T-helper 17 cell (primary cell): Measurements from ENCODE around the gene PCDHGA5. TPM values are rescaled to one million over a fixed set of nuclear protein-coding genes. Genes with fewer than 3 reads are reported as not detected.
"Not testable (repeated sequence)": the region's sequence is repeated elsewhere in the genome, so short reads cannot be mapped to it uniquely, and the experiment has no call there.

Experiments
- ATAC-seq: fragments of 150-1000 bp; cut with Tn5 transposase; 2 replicates; pipeline ENCODE4 v1.10.0; 2021; ENCODE audit warnings: mild to moderate bottlenecking, moderate library complexity
- DNase-seq, 3 donors: peaks; one replicate each; pipeline versions ENCODE4 v3.0.0 to v3.0.0-alpha.2; 2020 to 2021
- H3K9me3 ChIP-seq: one replicate; pipeline ENCODE4 v1.7.0; 2013; ENCODE audit warnings: low read length, mild to moderate bottlenecking; ENCODE audit not compliant: control insufficient read depth, poor library complexity, severe bottlenecking
- H3K27ac Mint-ChIP-seq: one replicate; pipeline ENCODE4 v1.8.0; 2022; ENCODE audit warnings: mild to moderate bottlenecking, moderate library complexity, mixed read lengths
- H3K27me3 Mint-ChIP-seq: one replicate; pipeline ENCODE4 v1.8.0; 2022; ENCODE audit warnings: mixed read lengths
- H3K36me3 Mint-ChIP-seq: one replicate; pipeline ENCODE4 v1.8.0; 2022; ENCODE audit warnings: low read depth, mixed read lengths
- H3K4me1 Mint-ChIP-seq: one replicate; pipeline ENCODE4 v1.8.0; 2022; ENCODE audit warnings: mild to moderate bottlenecking, mixed read lengths
- H3K4me3 Mint-ChIP-seq: one replicate; pipeline ENCODE4 v1.8.0; 2022; ENCODE audit warnings: mild to moderate bottlenecking, moderate library complexity, mixed read lengths
- total RNA-seq, 4 donors: library from RNA in 2 of 4; stranded (reverse) in 2 of 4; gene quantifications; one replicate each; pipeline ENCODE4 v1.2.3 and lab custom pipeline; 2022 to 2026

The PCDHGA5 gene
- total RNA-seq (under 1 TPM in 1 of 2 donors, not detected in 1; 0.16 TPM), total RNA-seq (lab: John Stamatoyannopoulos, UW) (0 to 0.38 reads per million in 2 donors)

DNA sequence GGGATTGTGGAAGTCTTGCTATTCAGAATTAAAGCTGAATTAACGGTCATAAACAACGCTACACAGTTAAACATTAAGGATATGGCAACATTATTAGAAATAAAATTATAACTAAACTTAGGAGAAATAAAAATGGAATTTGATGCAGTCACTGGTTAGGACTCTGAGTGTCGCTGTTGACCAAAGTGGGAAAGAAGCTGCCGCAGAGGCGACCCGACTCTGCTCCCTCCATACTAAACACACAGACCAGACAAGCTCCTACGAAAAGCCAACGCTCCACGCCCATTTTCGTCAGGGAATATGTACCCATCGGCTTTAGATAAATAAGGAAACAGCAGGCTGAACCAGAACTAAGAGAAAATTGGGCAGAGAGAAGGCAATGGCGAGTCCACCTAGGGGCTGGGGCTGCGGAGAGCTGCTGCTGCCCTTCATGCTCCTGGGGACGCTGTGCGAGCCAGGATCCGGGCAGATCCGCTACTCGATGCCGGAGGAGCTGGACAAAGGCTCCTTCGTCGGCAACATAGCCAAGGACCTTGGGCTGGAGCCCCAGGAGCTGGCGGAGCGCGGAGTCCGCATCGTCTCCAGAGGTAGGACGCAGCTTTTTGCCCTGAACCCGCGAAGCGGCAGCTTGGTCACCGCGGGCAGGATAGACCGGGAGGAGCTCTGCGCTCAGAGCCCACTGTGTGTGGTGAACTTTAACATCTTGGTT is at the start of gene PCDHGA5:
Gene PCDHGA5, plus strand, starts transcription at position 211 of the 709 bp plus-strand sequence. Its CDS starts 169 bp downstream, at position 380.
- Mint-ChIP-seq H3K4me1 (no peaks in the 10 kb centered on the region), H3K4me3 (no peak within 1 kb of the TSS), H3K36me3 (peaks cover 10% of the 10 kb centered on the region), H3K27ac (peak within 1 kb of the TSS; percentile 8), H3K27me3 (peaks cover 51% of the 10 kb centered on the region)
- peaks cover 19% of the 10 kb centered on the region for H3K9me3 ChIP-seq
- no peak for ATAC-seq
- DNase-seq, result no peak

DNA sequence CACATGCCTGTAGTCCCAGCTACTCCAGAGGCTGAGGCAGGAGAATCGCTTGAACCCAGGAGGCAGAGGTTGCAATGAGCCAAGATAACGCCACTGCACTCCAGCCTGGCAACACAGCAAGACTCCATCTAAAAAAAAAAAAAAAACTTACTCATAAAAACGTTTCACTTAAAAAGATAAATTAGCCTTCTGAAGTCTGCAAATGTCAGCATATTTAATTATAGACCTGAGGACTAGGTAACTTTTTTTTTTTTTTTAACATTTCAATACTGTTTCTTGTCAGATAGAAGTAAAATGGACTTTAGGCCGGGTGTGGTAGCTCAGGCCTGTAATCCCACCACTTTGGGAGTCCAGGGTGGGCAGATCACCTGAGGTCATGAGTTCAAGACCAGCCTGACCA is 47.0 kb upstream of the PCDHGA5 start:
- Mint-ChIP-seq H3K27ac (peak overlapping the region; percentile 12), H3K36me3 (peaks cover 12% of the 10 kb centered on the region)
- not testable (repeated sequence) for DNase-seq, ATAC-seq, H3K4me1 Mint-ChIP-seq, H3K4me3 Mint-ChIP-seq, H3K27me3 Mint-ChIP-seq
- H3K9me3 ChIP-seq, result peaks cover 38% of the 10 kb centered on the region

DNA sequence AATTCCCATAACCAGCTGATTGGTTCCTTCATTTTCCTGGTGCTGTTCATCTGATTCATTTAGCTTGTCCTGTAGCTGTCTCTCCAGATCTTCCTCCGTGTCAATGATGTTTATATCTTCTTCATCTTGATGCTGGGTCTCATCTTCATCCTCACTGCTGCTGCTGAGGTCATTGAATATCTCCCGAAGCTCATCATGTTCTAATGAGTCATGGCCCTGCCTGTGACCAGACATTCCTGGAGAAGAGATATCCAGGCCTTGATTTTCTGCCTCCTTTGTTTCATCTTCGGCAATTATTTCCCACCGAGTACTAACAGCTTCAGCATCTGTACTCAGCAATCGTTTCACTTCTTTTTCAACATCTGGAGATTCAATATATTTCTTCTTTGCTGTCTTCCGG is 44.8 kb upstream of the PCDHGA5 start:
- Mint-ChIP-seq H3K27me3 (no peaks in the 10 kb centered on the region), H3K36me3 (peaks cover 12% of the 10 kb centered on the region), H3K27ac (peak overlapping the region; percentile 95), H3K4me3 (peak overlapping the region; percentile 94), H3K4me1 (peaks cover 10% of the 10 kb centered on the region)
- DNase-seq, result no peak
- H3K9me3 ChIP-seq, result peaks cover 30% of the 10 kb centered on the region
- ATAC-seq, result no peak

DNA sequence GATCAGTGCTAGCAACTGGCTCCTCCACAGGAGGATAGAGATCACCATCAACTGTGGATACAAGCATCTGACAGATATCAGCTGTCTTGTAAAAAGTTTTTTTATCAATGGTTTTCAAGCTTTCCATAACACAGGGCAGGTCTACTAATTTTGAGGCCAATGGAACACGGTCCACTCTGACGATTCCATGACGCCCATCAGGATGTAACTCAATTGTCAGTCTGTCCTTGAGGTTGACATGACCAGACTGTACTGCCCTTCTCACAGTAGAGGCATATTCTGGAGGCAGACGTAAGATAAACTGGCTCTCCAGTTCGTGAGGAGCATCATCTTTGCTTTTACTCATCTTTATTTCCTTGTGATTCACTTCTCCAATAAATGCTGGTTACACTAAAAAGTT is 44.3 kb upstream of the PCDHGA5 start:
- no peaks in the 10 kb centered on the region for H3K27me3 Mint-ChIP-seq
- H3K9me3 ChIP-seq, result peaks cover 30% of the 10 kb centered on the region
- ATAC-seq, result no peak
- H3K4me3 Mint-ChIP-seq, result peak overlapping the region; percentile 94
- DNase-seq, result no peak
- H3K4me1 Mint-ChIP-seq, result peaks cover 10% of the 10 kb centered on the region
- peaks cover 12% of the 10 kb centered on the region for H3K36me3 Mint-ChIP-seq
- H3K27ac Mint-ChIP-seq, result peak overlapping the region; percentile 95

DNA sequence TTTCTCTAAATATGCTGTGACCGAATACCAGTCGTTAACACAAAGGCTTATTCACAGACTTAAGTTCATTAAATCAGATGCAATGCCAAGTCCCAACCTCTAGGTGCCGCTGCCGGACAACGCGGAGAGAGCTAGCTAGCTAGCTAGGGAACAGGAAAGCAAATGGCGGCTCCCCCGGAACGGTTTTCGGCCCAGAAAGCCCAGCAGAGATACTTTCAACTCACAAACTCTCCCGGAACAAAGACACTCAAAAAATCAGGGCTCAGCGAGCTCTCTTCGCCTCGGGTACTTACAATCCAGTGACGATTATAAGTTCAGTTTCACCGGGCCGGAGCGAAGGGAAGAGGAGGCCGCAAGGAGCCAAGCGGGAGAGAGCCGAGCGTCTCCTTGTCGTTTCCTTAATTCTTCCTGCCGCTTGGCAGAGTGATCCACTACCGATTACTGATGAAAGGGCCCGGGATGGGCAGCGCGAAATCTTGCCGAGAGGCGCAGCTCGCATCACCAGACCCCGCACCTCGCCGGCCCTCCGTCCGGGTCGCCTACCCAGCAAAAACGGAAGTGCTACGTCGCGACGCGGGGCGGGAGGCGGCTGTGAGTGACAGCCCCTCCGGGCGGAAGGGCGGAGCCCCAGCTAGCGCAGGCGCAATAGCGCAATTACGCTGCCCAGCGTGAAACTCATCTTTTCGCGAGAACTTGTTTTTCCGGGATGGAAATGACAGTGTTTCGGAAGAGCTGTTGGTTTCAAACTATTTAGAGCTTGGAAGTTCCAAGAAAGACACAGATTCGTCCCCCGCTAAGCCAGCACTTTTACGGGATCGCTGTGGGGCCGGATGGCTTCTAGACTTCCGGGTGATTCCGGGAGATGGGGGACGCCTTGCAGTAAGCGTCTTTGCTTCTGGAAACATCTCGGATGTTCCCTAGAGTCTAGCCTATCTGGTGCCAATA is 43.5 kb upstream of the PCDHGA5 start, which contains the start of gene TAF7:
Gene TAF7, minus strand, starts transcription at position 560 of the 945 bp plus-strand sequence. CDS start 740 bp downstream, outside the sequence.
- peak within 1 kb of the TSS; percentile 94 for H3K4me3 Mint-ChIP-seq
- peak; percentile 91 for ATAC-seq
- H3K36me3 Mint-ChIP-seq, result peaks cover 11% of the 10 kb centered on the region
- peaks cover 10% of the 10 kb centered on the region for H3K4me1 Mint-ChIP-seq
- H3K27ac Mint-ChIP-seq, result peak within 1 kb of the TSS; percentile 95
- peaks cover 30% of the 10 kb centered on the region for H3K9me3 ChIP-seq
- DNase-seq, result peak; percentile 83 to 91 (median 86)
- no peaks in the 10 kb centered on the region for H3K27me3 Mint-ChIP-seq

DNA sequence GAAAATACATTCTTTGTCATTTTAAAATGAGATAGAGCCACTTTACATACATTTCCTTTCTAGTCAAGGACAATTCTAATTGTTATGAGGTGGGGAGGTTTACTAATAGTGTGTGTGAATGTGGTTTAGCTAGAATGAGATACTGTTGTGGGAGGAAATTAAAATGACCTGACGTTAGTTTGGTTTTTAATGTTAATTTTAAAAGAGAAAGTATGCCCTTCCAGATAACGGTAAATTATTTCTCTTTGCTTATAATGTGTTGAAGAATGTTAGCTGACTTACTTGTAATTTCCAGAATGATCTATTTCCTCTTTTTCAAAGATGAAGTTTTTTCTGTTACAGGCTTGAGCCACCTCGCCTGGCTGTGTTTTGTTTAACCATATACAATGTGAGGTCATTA is 41.7 kb upstream of the PCDHGA5 start:
- peaks cover 23% of the 10 kb centered on the region for H3K9me3 ChIP-seq
- Mint-ChIP-seq H3K27me3 (peaks cover 4% of the 10 kb centered on the region), H3K27ac (no peak overlapping the region), H3K36me3 (peaks cover 8% of the 10 kb centered on the region), H3K4me1 (peaks cover 10% of the 10 kb centered on the region), H3K4me3 (no peak overlapping the region)
- no peak for ATAC-seq
- DNase-seq, result no peak

DNA sequence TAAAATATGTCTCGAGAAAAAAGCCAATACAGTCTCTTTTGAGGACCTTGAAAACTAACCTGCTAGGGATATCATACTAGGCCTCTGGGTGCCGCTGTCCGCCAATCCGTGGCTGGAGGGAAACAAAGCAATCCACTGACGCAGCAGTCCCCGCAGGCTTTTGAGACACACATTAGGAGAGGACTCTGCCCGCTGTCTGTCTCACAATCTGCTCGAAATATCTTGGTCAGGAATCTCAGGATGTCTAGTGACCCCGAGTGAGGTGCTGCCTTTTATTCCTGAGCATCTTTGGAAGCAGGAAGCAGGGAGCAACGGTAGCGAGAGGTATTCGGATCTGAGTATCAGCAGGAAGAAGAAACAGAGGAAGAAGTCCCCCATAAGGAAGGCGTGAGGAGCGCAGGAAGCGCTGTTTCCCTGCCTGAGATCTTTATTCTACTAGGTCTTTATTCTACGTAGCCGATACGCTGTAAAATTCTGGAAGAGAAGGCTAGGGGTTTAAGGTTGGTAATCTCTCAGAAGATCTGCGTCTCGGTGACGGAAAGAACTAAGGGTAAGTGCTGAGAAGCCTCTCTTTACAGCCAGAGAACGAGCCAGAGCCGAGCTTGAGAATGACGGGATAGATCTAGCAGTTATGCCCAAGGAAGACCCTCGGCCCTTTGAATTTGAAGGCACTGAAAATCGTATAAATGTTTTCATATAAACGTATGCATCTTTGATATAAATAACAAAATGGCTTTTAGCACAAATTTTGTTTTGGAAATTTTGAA is 37.7 kb upstream of the PCDHGA5 start:
- no peaks in the 10 kb centered on the region for H3K4me1 Mint-ChIP-seq
- H3K4me3 Mint-ChIP-seq, result peak overlapping the region; percentile 89
- no peaks in the 10 kb centered on the region for H3K36me3 Mint-ChIP-seq
- H3K9me3 ChIP-seq, result peaks cover 8% of the 10 kb centered on the region
- H3K27ac Mint-ChIP-seq, result peak overlapping the region; percentile 66
- ATAC-seq, result peak; percentile 95
- DNase-seq, result peak; percentile 18 to 50 (median 45)
- peaks cover 19% of the 10 kb centered on the region for H3K27me3 Mint-ChIP-seq

DNA sequence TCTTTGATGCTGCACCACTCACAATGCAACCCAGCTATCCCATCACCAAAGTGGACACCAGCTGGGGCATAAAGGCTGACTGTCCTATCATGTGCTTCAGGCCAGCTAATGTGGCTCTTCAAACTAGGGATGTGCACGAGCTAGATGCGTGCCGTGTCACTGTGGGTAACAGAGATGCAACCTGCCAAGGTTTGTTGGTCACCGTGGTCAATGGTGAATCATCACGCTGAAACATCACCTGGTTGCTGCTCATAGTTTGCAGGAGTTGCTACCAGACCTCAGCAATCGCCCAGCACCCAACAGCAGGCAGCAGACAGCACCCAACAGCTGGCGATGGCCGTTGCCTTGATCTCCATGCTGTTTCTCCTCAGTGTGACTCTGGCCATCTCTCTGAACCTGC is 35.7 kb upstream of the PCDHGA5 start:
- no peak overlapping the region for H3K4me3 Mint-ChIP-seq
- H3K27me3 Mint-ChIP-seq, result peaks cover 23% of the 10 kb centered on the region
- DNase-seq (no peak), ATAC-seq (no peak)
- no peaks in the 10 kb centered on the region for H3K4me1 Mint-ChIP-seq
- H3K27ac Mint-ChIP-seq, result no peak overlapping the region
- H3K36me3 Mint-ChIP-seq, result no peaks in the 10 kb centered on the region
- H3K9me3 ChIP-seq, result peaks cover 14% of the 10 kb centered on the region

DNA sequence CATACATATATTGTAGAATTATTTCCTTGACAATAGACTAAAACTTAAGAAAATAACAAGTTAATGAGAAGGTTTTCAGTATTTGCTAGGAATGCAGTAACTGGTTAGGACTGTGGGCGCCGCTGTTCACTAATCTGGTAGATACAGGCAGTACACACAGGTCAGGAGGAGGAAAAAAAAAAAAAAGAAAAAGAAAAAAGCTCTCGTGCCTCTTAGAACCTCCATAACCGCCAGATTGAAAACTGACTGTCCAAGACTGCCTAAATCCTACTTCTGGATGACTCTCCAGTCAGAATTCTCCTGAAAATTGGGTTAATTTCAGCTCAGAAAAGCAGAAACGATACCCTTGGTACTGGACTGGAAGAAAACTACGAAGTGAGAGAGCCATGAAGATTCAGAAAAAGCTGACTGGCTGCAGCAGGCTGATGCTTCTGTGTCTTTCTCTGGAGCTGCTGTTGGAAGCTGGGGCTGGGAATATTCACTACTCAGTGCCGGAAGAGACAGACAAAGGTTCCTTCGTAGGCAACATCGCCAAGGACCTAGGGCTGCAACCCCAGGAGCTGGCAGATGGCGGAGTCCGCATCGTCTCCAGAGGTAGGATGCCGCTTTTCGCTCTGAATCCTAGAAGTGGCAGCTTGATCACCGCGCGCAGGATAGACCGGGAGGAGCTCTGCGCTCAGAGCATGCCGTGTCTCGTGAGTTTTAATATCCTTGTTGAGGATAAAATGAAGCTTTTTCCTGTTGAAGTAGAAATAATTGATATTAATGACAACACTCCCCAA is 33.5 kb upstream of the PCDHGA5 start, which contains the start of gene PCDHGA1:
Gene PCDHGA1, plus strand, starts transcription at position 216 of the 782 bp plus-strand sequence.
- H3K9me3 ChIP-seq, result peaks cover 18% of the 10 kb centered on the region
- Mint-ChIP-seq H3K36me3 (peaks cover 2% of the 10 kb centered on the region), H3K27ac (no peak within 1 kb of the TSS), H3K4me1 (no peaks in the 10 kb centered on the region), H3K4me3 (no peak within 1 kb of the TSS), H3K27me3 (peaks cover 29% of the 10 kb centered on the region)
- ATAC-seq, result peak; percentile 53
- no peak for DNase-seq

DNA sequence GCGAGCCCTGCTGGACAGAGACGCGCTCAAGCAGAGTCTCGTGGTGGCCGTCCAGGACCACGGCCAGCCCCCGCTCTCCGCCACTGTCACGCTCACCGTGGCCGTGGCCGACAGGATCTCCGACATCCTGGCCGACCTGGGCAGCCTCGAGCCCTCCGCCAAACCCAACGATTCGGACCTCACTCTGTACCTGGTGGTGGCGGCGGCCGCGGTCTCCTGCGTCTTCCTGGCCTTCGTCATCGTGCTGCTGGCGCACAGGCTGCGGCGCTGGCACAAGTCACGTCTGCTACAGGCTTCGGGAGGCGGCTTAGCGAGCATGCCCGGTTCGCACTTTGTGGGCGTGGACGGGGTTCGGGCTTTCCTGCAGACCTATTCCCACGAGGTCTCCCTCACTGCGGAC is 31.4 kb upstream of the PCDHGA5 start:
- peaks cover 24% of the 10 kb centered on the region for H3K27me3 Mint-ChIP-seq
- not testable (repeated sequence) for H3K4me1 Mint-ChIP-seq, ATAC-seq, H3K4me3 Mint-ChIP-seq, DNase-seq, H3K27ac Mint-ChIP-seq, H3K36me3 Mint-ChIP-seq
- H3K9me3 ChIP-seq, result peaks cover 20% of the 10 kb centered on the region

DNA sequence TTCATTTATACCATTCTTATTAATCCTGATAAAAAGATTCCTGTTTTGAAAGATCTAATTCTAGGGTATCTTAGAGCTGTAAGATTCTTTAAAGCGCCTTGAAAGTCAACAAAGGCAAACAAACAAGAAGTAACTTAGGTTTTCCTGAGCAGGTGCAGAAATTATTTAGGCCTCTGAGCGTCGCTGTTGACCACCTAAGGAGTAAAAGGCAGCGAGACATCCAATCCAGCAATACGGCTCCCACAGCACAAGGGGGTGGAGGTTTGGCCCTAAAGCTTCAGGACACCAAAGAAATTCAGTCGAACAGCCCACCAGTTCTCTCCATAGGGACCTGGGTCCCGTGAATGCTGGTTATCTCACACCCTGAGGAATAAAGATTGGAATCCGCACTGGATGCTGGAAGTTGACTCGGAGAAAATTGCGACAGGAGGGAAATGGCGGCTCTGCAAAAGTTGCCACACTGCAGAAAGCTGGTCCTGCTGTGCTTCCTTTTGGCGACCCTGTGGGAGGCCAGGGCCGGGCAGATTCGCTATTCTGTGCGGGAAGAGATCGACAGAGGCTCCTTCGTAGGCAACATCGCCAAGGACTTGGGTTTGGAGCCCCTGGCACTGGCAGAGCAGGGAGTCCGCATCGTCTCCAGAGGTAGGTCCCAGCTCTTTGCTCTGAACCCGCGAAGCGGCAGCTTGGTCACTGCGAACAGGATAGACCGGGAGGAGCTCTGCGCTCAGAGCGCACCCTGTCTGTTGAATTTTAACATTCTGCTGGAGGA is 25.2 kb upstream of the PCDHGA5 start, which contains the start of gene PCDHGA2:
Gene PCDHGA2, plus strand, starts transcription at position 223 of the 769 bp plus-strand sequence.
- H3K4me1 Mint-ChIP-seq, result no peaks in the 10 kb centered on the region
- ATAC-seq, result no peak
- peaks cover 22% of the 10 kb centered on the region for H3K9me3 ChIP-seq
- no peak within 1 kb of the TSS for H3K4me3 Mint-ChIP-seq
- peaks cover 12% of the 10 kb centered on the region for H3K27me3 Mint-ChIP-seq
- peaks cover 3% of the 10 kb centered on the region for H3K36me3 Mint-ChIP-seq
- no peak within 1 kb of the TSS for H3K27ac Mint-ChIP-seq
- no peak for DNase-seq
